Left ventricle myocardium inferior (tissue), 1 donor: ENCODE data around the gene OXCT1. TPM values are rescaled to one million over a fixed set of nuclear protein-coding genes. Genes with fewer than 3 reads are reported as not detected.

Source experiments
- DNase-seq: peaks from one replicate; pipeline ENCODE4 v3.0.0-alpha.2; 2020
- H3K27ac ChIP-seq: fragments of 200-600 bp; replicated peaks from 2 replicates; pipeline ENCODE4 v1.8.0; 2021
- H3K27me3 ChIP-seq: fragments of 200-600 bp; 2 replicates; pipeline ENCODE4 v1.8.0; 2021; ENCODE audit warnings: low read depth
- H3K36me3 ChIP-seq: fragments of 200-600 bp; 2 replicates; pipeline ENCODE4 v1.8.0; 2021
- H3K4me1 ChIP-seq: fragments of 200-600 bp; 2 replicates; pipeline ENCODE4 v1.8.0; 2021
- H3K4me3 ChIP-seq: fragments of 200-600 bp; 2 replicates; pipeline ENCODE4 v1.8.0; 2021; ENCODE audit warnings: mild to moderate bottlenecking, moderate library complexity
- H3K9me3 ChIP-seq: fragments of 200-600 bp; replicated peaks from 2 replicates; pipeline ENCODE4 v1.8.0; 2021
- CTCF ChIP-seq: fragments of 200-600 bp; IDR thresholded peaks from 2 replicates; pipeline ENCODE4 v1.8.0; 2021; ENCODE audit warnings: antibody characterized with exemption, mild to moderate bottlenecking, borderline replicate concordance
- intact Hi-C: fragments of 100-400 bp; cut with micrococcal nuclease; formaldehyde crosslinking; loops from one replicate; pipeline ENCODE4 v1.11.0; 2022
- total RNA-seq: library from RNA; stranded (reverse); fragmentation: NEBNext Ultra II Directional; extraction: Animal tissue kit (Norgen Biotek cat#: 25700); gene quantifications from one replicate; pipeline ENCODE4 v1.2.1, GENCODE V29; 2021
- donor health status: DM: no; HTN: yes; CAD: no; lungs with severe emphysema.

The OXCT1 gene
- total RNA-seq, 1 donor from 2014 or later: 234 TPM

GRCh38 chr5:41874512-41875060 is 4.4 kb upstream of the OXCT1 start:
- intact Hi-C loops: no loop called here
- DNase-seq: no peak
- Histone ChIP-seq H3K27ac (no peak overlapping the region), H3K36me3 (no peaks in the 10 kb centered on the region), H3K4me1 (peaks cover 27% of the 10 kb centered on the region), H3K4me3 (no peak overlapping the region), H3K27me3 (no peaks in the 10 kb centered on the region), H3K9me3 (no peaks in the 10 kb centered on the region)
- TF ChIP-seq CTCF: no peak

DNA sequence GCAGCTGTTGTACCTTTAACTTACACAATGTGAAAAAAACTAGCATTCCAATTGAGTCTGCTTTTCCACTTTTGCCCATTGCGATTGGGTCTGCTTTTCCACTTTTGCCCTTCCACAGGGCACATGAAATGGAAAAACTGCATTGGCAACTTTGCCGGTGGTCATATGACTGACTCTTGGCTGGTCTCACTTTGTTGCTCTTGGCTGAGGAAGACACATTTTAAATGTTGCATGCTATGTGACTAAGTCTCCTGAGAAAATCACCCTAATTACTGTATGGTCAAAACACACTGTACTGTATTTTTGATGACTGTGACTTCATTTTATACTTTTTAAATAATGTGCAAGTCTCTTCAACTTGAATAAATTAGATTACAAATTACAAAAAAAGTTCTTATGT is 1.6 kb upstream of the OXCT1 start:
- H3K27me3 ChIP-seq: no peaks in the 10 kb centered on the region
- H3K36me3 ChIP-seq: no peaks in the 10 kb centered on the region
- H3K4me1 ChIP-seq: peaks cover 36% of the 10 kb centered on the region
- no peak for DNase-seq
- H3K9me3 ChIP-seq: no peaks in the 10 kb centered on the region
- intact Hi-C loops: no loop called here
- TF ChIP-seq CTCF: no peak
- H3K4me3 ChIP-seq: no peak overlapping the region
- peak overlapping the region; percentile 93 for H3K27ac ChIP-seq

DNA sequence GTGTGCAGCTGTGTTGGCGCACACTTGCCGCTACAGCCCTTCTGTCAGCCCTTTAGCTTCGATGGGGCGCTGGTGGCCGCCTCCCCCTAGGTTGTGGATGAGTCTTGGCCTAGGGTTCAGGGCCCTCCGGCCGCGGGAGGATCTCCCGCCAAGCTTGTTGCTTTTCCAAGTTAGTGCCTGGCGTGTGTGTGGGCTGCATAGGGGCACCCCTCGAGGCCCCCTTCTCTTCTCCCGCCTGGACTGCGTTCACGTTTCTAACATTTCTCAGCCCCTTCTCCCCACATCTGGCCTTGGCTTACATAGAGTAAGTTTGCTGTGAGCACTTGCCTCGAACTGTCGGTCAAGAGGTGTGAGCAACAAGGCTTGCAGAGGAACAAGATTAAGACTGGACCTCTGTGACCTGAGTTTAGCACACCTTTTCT is 413 bp upstream of the OXCT1 start:
- peak overlapping the region; percentile 87 for H3K4me3 ChIP-seq
- H3K27me3 ChIP-seq: no peaks in the 10 kb centered on the region
- peaks cover 36% of the 10 kb centered on the region for H3K4me1 ChIP-seq
- no peaks in the 10 kb centered on the region for H3K9me3 ChIP-seq
- DNase-seq: no peak
- intact Hi-C loops: no loop called here
- no peaks in the 10 kb centered on the region for H3K36me3 ChIP-seq
- H3K27ac ChIP-seq: peak overlapping the region; percentile 93
- no peak for TF ChIP-seq CTCF

GRCh38 chr5:41869151-41869723 is 988 bp downstream of the OXCT1 start:
- intact Hi-C loops: no loop called here
- peak; percentile 84 for DNase-seq
- Histone ChIP-seq H3K36me3 (no peaks in the 10 kb centered on the region), H3K4me1 (peaks cover 44% of the 10 kb centered on the region), H3K9me3 (no peaks in the 10 kb centered on the region), H3K27me3 (no peaks in the 10 kb centered on the region), H3K27ac (peak overlapping the region; percentile 93), H3K4me3 (peak overlapping the region; percentile 87)
- no peak for TF ChIP-seq CTCF

DNA sequence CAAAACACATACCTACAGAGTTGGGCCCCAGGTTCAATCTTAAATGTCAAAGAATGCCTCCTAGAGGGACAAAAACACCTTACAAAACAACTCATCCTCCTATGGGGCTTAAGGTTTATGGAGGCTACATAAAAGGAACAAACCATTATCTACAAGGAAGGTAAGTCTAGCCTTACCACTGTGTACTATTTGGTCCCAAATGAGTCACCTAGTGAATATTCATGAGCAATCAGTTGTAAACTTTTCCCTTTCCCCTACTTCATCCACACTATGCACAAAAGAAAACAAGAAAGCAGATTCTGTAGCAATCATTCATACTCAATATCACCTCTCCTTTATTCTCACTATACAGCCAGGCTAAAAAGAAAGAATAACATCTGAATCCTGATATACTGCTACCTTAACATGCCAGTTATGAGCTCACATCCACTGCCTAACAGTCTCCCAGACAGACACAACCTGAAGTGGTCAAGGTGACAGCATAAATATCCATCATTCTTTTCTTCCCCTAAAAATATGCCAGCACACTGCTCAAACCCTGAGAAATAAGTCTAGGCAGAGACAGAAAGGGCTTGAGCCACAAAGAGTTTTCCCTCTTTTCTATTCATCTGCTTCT is 6.2 kb downstream of the OXCT1 start:
- TF ChIP-seq CTCF: no peak
- intact Hi-C loops: no loop called here
- peaks cover 24% of the 10 kb centered on the region for H3K4me1 ChIP-seq
- no peak overlapping the region for H3K4me3 ChIP-seq
- H3K36me3 ChIP-seq: peaks cover 34% of the 10 kb centered on the region
- H3K9me3 ChIP-seq: no peaks in the 10 kb centered on the region
- H3K27ac ChIP-seq: no peak overlapping the region
- H3K27me3 ChIP-seq: no peaks in the 10 kb centered on the region
- DNase-seq: no peak
